SK-N-SH (cell line): Measurements from ENCODE around the gene PSTPIP1. TPM values are rescaled to one million over a fixed set of nuclear protein-coding genes. Genes with fewer than 3 reads are reported as not detected.

Experiments
- CTCF ChIA-PET: fragments of 300-600, 350-600 bp; formaldehyde crosslinking; extraction: SDS; loops from one replicate; lab custom pipeline; 2021; lab: Yijun Ruan, JAX
- POLR2A ChIA-PET: fragments of 350-600 bp; sonication (Branson Sonifier 250); formaldehyde crosslinking; extraction: SDS; loops from one replicate; lab custom pipeline; 2020; ENCODE audit warnings: antibody characterized with exemption, inconsistent platforms; lab: Yijun Ruan, JAX
- DNase-seq: peaks from one replicate; pipeline ENCODE4 v3.0.0; 2012
- H2AFZ ChIP-seq: fragments of 200-600 bp; sonication (generic); 2 replicates; pipeline ENCODE4 v1.8.1; 2016; ENCODE audit warnings: antibody characterized with exemption, mild to moderate bottlenecking, low read depth
- H3F3A ChIP-seq: fragments of 200-600 bp; sonication (generic); replicated peaks from 2 replicates; pipeline ENCODE3; 2016; ENCODE audit warnings: antibody characterized with exemption, mild to moderate bottlenecking; ENCODE audit not compliant: insufficient read depth
- H3K27ac ChIP-seq, 2 experiments: fragments of 200-500 bp in 1 of 2; fragments of 200-600 bp in 1 of 2; sonication (Bioruptor generic) in 1 of 2; sonication (generic), shearing (Covaris generic) in 1 of 2; 2 replicates each; pipeline versions ENCODE4 v1.5.1 to v1.6.1; 2014 to 2016; ENCODE audit warnings: low read depth in 2 of 2, inconsistent platforms in 1 of 2, low read length in 1 of 2, mild to moderate bottlenecking in 1 of 2, mixed read lengths in 1 of 2
- H3K27me3 ChIP-seq: fragments of 200-600 bp; sonication (generic), shearing (Covaris generic); 2 replicates; pipeline ENCODE4 v1.6.1; 2016; ENCODE audit warnings: mixed run types; ENCODE audit not compliant: insufficient read depth
- H3K36me3 ChIP-seq, 2 experiments: fragments of 200-500 bp in 1 of 2; fragments of 200-600 bp in 1 of 2; sonication (Bioruptor generic) in 1 of 2; sonication (generic) in 1 of 2; replicated peaks in 1 of 2; 2 replicates each; pipeline versions ENCODE3 to v1.5.1; 2014 to 2016; ENCODE audit warnings: low read length in 1 of 2, mild to moderate bottlenecking in 1 of 2; ENCODE audit not compliant: insufficient read depth in 2 of 2, control insufficient read depth in 1 of 2
- H3K4me1 ChIP-seq, 2 experiments: fragments of 200-500 bp in 1 of 2; fragments of 200-600 bp in 1 of 2; sonication (Bioruptor generic) in 1 of 2; sonication (generic), shearing (Covaris generic) in 1 of 2; 2 replicates each; pipeline versions ENCODE4 v1.5.1 to v1.6.1; 2014 to 2016; ENCODE audit warnings: low read depth in 1 of 2, low read length in 1 of 2, mixed run types in 1 of 2; ENCODE audit not compliant: insufficient read depth in 2 of 2, control insufficient read depth in 1 of 2
- H3K4me2 ChIP-seq: fragments of 200-600 bp; sonication (generic), shearing (Covaris generic); 2 replicates; pipeline ENCODE4 v1.6.1; 2017; ENCODE audit warnings: mixed run types
- H3K4me3 ChIP-seq, 2 experiments: fragments of 200-500 bp in 1 of 2; fragments of 200-600 bp in 1 of 2; sonication (Bioruptor generic) in 1 of 2; sonication (generic), shearing (Covaris generic) in 1 of 2; 2 replicates each; pipeline versions ENCODE4 v1.5.1 to v1.8.1; 2014 to 2016; ENCODE audit warnings: low read depth in 2 of 2, inconsistent platforms in 1 of 2, low read length in 1 of 2, mild to moderate bottlenecking in 1 of 2, mixed read lengths in 1 of 2, moderate library complexity in 1 of 2
- H3K79me2 ChIP-seq: fragments of 200-600 bp; sonication (generic); 2 replicates; pipeline ENCODE4 v1.8.1; 2017; ENCODE audit warnings: mild to moderate bottlenecking; ENCODE audit not compliant: insufficient read depth
- H3K9ac ChIP-seq: fragments of 200-600 bp; sonication (generic); 2 replicates; pipeline ENCODE4 v1.6.1; 2017; ENCODE audit warnings: mixed run types
- H3K9me2 ChIP-seq: fragments of 200-600 bp; sonication (generic); 2 replicates; pipeline ENCODE4 v1.6.1; 2017; ENCODE audit warnings: mixed run types
- H3K9me3 ChIP-seq: fragments of 200-600 bp; sonication (generic); 2 replicates; pipeline ENCODE4 v1.6.1; 2017; ENCODE audit warnings: mixed run types, mild to moderate bottlenecking, moderate library complexity
- H4K20me1 ChIP-seq: fragments of 200-600 bp; sonication (generic); 2 replicates; pipeline ENCODE4 v1.6.1; 2017; ENCODE audit warnings: mild to moderate bottlenecking, mixed run types; ENCODE audit not compliant: insufficient read depth
- CHD2 ChIP-seq: fragments of 150-350 bp; IDR thresholded peaks from 2 replicates; pipeline ENCODE4 v1.6.1; 2018; ENCODE audit warnings: low read length; ENCODE audit not compliant: partially characterized antibody
- EP300 ChIP-seq, 2 experiments: IDR thresholded peaks; 2 replicates each; pipeline versions ENCODE4 v1.4.0 to v1.6.1; 2012; ENCODE audit warnings: borderline replicate concordance in 1 of 2, low read depth in 1 of 2, low read length in 1 of 2
- FOXJ3 ChIP-seq: sonication (generic); formaldehyde crosslinking; IDR thresholded peaks from 2 replicates; pipeline ENCODE4 v1.5.1; 2020; ENCODE audit warnings: mild to moderate bottlenecking, missing genetic modification reagents
- FOXM1 ChIP-seq: IDR thresholded peaks from 2 replicates; pipeline ENCODE4 v1.4.0; 2012; ENCODE audit warnings: low read depth, mild to moderate bottlenecking
- GATA2 ChIP-seq: sonication (generic); formaldehyde crosslinking; IDR thresholded peaks from 2 replicates; pipeline ENCODE4 v1.5.0; 2020; ENCODE audit warnings: mild to moderate bottlenecking, missing genetic modification reagents
- MAX ChIP-seq: IDR thresholded peaks from 2 replicates; pipeline ENCODE4 v1.4.0; 2012; ENCODE audit warnings: low read depth
- MEF2A ChIP-seq: IDR thresholded peaks from 2 replicates; pipeline ENCODE4 v1.4.0; 2012; ENCODE audit warnings: low read depth, borderline replicate concordance
- MXI1 ChIP-seq: IDR thresholded peaks from 2 replicates; pipeline ENCODE4 v1.6.1; 2012; ENCODE audit warnings: mild to moderate bottlenecking, low read depth, low read length, improper control_type of control experiment
- POLR2AphosphoS5 ChIP-seq: IDR thresholded peaks from 2 replicates; pipeline ENCODE4 v1.6.1; 2012; ENCODE audit warnings: low read depth, low read length
- REST ChIP-seq: IDR thresholded peaks from 2 replicates; pipeline ENCODE4 v1.6.1; 2012; ENCODE audit warnings: mild to moderate bottlenecking, low read depth, low read length, moderate library complexity
- SMC3 ChIP-seq: IDR thresholded peaks from 2 replicates; pipeline ENCODE4 v1.6.1; 2012; ENCODE audit warnings: low read depth, low read length, improper control_type of control experiment
- TAF1 ChIP-seq: IDR thresholded peaks from 2 replicates; pipeline ENCODE4 v1.6.1; 2012; ENCODE audit warnings: low read depth, mild to moderate bottlenecking, low read length, moderate library complexity, borderline replicate concordance
- TEAD4 ChIP-seq: IDR thresholded peaks from 2 replicates; pipeline ENCODE4 v1.4.0; 2012; ENCODE audit warnings: mild to moderate bottlenecking, borderline replicate concordance; ENCODE audit not compliant: insufficient read depth
- WGBS: methylation state at CpG from one replicate; pipeline ENCODE4 v1.1.6; 2017; ENCODE audit warnings: low lambda C conversion rate; 5-methylcytosine and 5-hydroxymethylcytosine counted together
- polyA plus RNA-seq, 3 experiments: library from polyadenylated mRNA; depleted of rRNA; stranded (reverse); fragments of >200 nt; gene quantifications; 2 replicates each; pipeline ENCODE4 v1.2.3, GENCODE V29; 2012
- TF ChIP-seq, protein P1 (sequence below): fragments of 200-600 bp; sonication (generic); IDR thresholded peaks from 2 replicates; pipeline ENCODE4 v1.6.1; 2017; ENCODE audit warnings: antibody characterized with exemption, mild to moderate bottlenecking, moderate library complexity
- TF ChIP-seq, protein P2 (sequence below): IDR thresholded peaks from 2 replicates; pipeline ENCODE4 v1.4.0; 2012; ENCODE audit warnings: low read depth, borderline replicate concordance
- TF ChIP-seq, protein P3 (sequence below): fragments of 150-350 bp; IDR thresholded peaks from 2 replicates; pipeline ENCODE4 v1.6.1; 2017; ENCODE audit warnings: antibody characterized with exemption, low read length, low read depth, borderline replicate concordance

PSTPIP1 gene
- polyA plus RNA-seq, 1 of the 3 experiments (the other 2 are of a cell fraction) = 0.69 TPM

GRCh38 chr15:77070495-77071304, 75.8 kb downstream of the PSTPIP1 start, which contains the start of gene TSPAN3 (continued):
- TF ChIP-seq, protein P1, sequence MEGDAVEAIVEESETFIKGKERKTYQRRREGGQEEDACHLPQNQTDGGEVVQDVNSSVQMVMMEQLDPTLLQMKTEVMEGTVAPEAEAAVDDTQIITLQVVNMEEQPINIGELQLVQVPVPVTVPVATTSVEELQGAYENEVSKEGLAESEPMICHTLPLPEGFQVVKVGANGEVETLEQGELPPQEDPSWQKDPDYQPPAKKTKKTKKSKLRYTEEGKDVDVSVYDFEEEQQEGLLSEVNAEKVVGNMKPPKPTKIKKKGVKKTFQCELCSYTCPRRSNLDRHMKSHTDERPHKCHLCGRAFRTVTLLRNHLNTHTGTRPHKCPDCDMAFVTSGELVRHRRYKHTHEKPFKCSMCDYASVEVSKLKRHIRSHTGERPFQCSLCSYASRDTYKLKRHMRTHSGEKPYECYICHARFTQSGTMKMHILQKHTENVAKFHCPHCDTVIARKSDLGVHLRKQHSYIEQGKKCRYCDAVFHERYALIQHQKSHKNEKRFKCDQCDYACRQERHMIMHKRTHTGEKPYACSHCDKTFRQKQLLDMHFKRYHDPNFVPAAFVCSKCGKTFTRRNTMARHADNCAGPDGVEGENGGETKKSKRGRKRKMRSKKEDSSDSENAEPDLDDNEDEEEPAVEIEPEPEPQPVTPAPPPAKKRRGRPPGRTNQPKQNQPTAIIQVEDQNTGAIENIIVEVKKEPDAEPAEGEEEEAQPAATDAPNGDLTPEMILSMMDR = no peak
- TF ChIP-seq, protein P2, sequence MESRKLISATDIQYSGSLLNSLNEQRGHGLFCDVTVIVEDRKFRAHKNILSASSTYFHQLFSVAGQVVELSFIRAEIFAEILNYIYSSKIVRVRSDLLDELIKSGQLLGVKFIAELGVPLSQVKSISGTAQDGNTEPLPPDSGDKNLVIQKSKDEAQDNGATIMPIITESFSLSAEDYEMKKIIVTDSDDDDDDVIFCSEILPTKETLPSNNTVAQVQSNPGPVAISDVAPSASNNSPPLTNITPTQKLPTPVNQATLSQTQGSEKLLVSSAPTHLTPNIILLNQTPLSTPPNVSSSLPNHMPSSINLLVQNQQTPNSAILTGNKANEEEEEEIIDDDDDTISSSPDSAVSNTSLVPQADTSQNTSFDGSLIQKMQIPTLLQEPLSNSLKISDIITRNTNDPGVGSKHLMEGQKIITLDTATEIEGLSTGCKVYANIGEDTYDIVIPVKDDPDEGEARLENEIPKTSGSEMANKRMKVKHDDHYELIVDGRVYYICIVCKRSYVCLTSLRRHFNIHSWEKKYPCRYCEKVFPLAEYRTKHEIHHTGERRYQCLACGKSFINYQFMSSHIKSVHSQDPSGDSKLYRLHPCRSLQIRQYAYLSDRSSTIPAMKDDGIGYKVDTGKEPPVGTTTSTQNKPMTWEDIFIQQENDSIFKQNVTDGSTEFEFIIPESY = no peak
- TF ChIP-seq TEAD4 (no peak), MXI1 (peak; percentile 44; the same call in 1 of the 2 replicates), TAF1 (peak; percentile 89; the same call in 1 of the 2 replicates), EP300 (IDR thresholded peaks at IDR 0.05; ENCODE audit: borderline replicate concordance in 1 of 2, low read depth in 1 of 2, low read length in 1 of 2) (0 out of 4 replicates have a peak, but pooled peaks of 1 of the 2 experiments have one; percentile 4), FOXJ3 (CRISPR knock-in tag) (no peak), GATA2 (no peak), MAX (peak; percentile 41; the same call in 1 of the 2 replicates)

DNA sequence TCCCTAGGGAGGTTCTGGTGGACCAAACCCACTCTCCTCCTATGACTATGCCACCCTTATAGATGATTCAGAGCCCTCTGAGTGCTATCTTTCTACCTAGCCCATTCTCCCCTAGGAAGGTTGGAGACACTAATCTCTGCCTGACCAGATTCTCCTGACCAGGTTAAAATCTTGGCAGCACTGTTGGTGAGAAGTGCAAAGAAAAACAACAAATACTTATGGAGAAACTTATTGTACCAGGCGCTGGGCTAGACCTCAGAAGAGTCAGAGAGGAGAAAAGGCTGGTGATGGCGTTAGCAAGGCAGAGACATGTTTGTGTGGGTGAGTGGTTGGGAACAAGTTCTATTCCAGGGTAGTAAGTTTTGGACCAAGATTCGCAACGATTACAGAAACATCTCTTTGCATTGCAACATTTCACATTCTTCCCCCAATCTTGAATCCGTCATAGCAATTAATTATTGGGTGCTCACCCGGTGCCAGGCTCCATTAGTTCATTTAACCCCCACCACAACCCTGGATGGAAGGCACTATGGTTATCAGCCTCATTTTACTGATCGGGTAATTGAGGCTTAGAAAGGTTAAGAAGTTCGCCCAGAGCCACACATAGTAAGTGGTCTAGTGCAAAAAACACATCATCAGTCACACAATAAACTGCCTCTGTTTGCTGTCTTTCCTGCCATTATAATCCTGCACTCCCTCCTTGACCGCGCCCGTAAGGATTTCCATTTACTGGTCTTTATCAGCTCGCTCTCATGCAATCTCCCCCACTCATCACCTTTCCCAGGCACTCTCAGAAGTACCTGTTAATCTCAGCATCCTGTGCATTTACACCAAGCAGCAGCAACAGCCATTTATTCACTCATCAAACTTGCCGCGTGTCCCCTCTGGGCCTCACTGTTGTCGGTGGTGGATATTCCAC, 76.6 kb downstream of the PSTPIP1 start:
- Histone ChIP-seq H3K4me2 (0 out of 2 replicates have a peak overlapping the region, but pooled peaks have one; percentile 94), H4K20me1 (peaks cover 37% of the 10 kb centered on the region), H3F3A (peaks cover 5% of the 10 kb centered on the region), H3K9ac (peak overlapping the region; percentile 90; the same call in 1 of the 2 replicates), H3K36me3 (peaks cover 9 to 11% of the 10 kb centered on the region in 2 experiments), H2AFZ (peak overlapping the region; percentile 88), H3K9me2 (no peaks in the 10 kb centered on the region), H3K79me2 (peaks cover 39% of the 10 kb centered on the region), H3K9me3 (no peaks in the 10 kb centered on the region), H3K4me3 (no peak overlapping the region; a peak in 1 of 4 replicates), H3K4me1 (peaks cover 9 to 14% of the 10 kb centered on the region in 2 experiments; a peak in 3 of 4 replicates), H3K27ac (peak overlapping the region; percentile 66 to 79; a peak in 2 of 4 replicates), H3K27me3 (no peaks in the 10 kb centered on the region)
- ChIA-PET POLR2A (interaction anchor here (0.6 to 1.0 kb wide), 7 partner anchors 12 to 350 kb away, joined by 3 to 7 read pairs (median 3); partner anchors contain the start of gene HMG20A), CTCF (no interaction called here)
- WGBS = 85% methylated on average over 15 of the region's 15 CpGs
- DNase-seq = no peak
- TF ChIP-seq MEF2A (no peak), SMC3 (no peak), TEAD4 (no peak), FOXM1 (no peak), CHD2 (no peak), TAF1 (no peak), POLR2AphosphoS5 (no peak), REST (no peak)
- TF ChIP-seq, protein P3, sequence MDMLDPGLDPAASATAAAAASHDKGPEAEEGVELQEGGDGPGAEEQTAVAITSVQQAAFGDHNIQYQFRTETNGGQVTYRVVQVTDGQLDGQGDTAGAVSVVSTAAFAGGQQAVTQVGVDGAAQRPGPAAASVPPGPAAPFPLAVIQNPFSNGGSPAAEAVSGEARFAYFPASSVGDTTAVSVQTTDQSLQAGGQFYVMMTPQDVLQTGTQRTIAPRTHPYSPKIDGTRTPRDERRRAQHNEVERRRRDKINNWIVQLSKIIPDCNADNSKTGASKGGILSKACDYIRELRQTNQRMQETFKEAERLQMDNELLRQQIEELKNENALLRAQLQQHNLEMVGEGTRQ = no peak
